IMR-90 (cell line): Measurements from ENCODE around the gene RAB25. TPM values are rescaled to one million over a fixed set of nuclear protein-coding genes. Genes with fewer than 3 reads are reported as not detected.

Experiments used
- ATAC-seq: fragments of 200-7000 bp; cut with Tn5 transposase; 2 replicates; pipeline ENCODE4 v1.9.1; 2020; ENCODE audit warnings: low read depth, mild to moderate bottlenecking, moderate library complexity
- BruUV-seq: library from RNA; stranded (reverse); fragments of 400-500 nt; replicated peaks from 2 replicates; lab custom pipeline; 2021; lab: Mats Ljungman, UMichigan
- CTCF ChIA-PET: fragments of 300-600 bp; formaldehyde crosslinking; extraction: SDS; loops from one replicate; lab custom pipeline; 2021; ENCODE audit warnings: antibody characterized with exemption; lab: Yijun Ruan, JAX
- POLR2A ChIA-PET: fragments of 300-600 bp; sonication (Branson Sonifier 250); formaldehyde crosslinking; loops from one replicate; lab custom pipeline; 2022; ENCODE audit warnings: antibody characterized with exemption; ENCODE audit not compliant: unreplicated experiment; lab: Charles Lee
- DNase-seq: peaks from one replicate; pipeline ENCODE4 v3.0.0; 2013
- H2AFZ ChIP-seq: replicated peaks from 2 replicates; pipeline ENCODE3; 2013; ENCODE audit warnings: low read length, mild to moderate bottlenecking; ENCODE audit not compliant: poor library complexity
- H2AK5ac ChIP-seq: 2 replicates; pipeline ENCODE4 v1.6.1; 2013; ENCODE audit warnings: low read depth, low read length, inconsistent platforms
- H2AK9ac ChIP-seq: replicated peaks from 2 replicates; pipeline ENCODE3; 2013; ENCODE audit warnings: mild to moderate bottlenecking, low read depth, low read length, moderate library complexity; ENCODE audit not compliant: poor library complexity
- H2BK120ac ChIP-seq: 2 replicates; pipeline ENCODE4 v1.6.1; 2013; ENCODE audit warnings: low read depth, low read length, inconsistent platforms
- H2BK15ac ChIP-seq: 3 replicates; pipeline ENCODE4 v1.6.1; 2013; ENCODE audit warnings: low read depth, low read length, inconsistent platforms
- H2BK20ac ChIP-seq: 2 replicates; pipeline ENCODE4 v1.6.1; 2013; ENCODE audit warnings: low read depth, mild to moderate bottlenecking, inconsistent platforms, low read length, moderate library complexity
- H2BK5ac ChIP-seq: 2 replicates; pipeline ENCODE4 v1.6.1; 2013; ENCODE audit warnings: mild to moderate bottlenecking, low read depth, low read length, inconsistent platforms; ENCODE audit not compliant: poor library complexity, severe bottlenecking
- H3K14ac ChIP-seq: replicated peaks from 2 replicates; pipeline ENCODE4 v1.6.1; 2013; ENCODE audit warnings: low read depth, low read length, inconsistent platforms
- H3K18ac ChIP-seq: 2 replicates; pipeline ENCODE4 v1.6.1; 2013; ENCODE audit warnings: low read depth, low read length, control low read depth
- H3K23ac ChIP-seq: 2 replicates; pipeline ENCODE4 v1.6.1; 2013; ENCODE audit warnings: low read depth, low read length, inconsistent platforms
- H3K27ac ChIP-seq: 2 replicates; pipeline ENCODE4 v1.5.1; 2013; ENCODE audit warnings: mild to moderate bottlenecking, control low read depth, low read length; ENCODE audit not compliant: insufficient read depth
- H3K27me3 ChIP-seq: 2 replicates; pipeline ENCODE4 v1.6.1; 2013; ENCODE audit warnings: low read length; ENCODE audit not compliant: control insufficient read depth, insufficient read depth
- H3K36me3 ChIP-seq: 2 replicates; pipeline ENCODE4 v1.6.1; 2013; ENCODE audit warnings: low read length, mixed read lengths; ENCODE audit not compliant: control insufficient read depth, insufficient read depth
- H3K4ac ChIP-seq: 2 replicates; pipeline ENCODE4 v1.6.1; 2013; ENCODE audit warnings: low read depth, low read length, inconsistent platforms
- H3K4me1 ChIP-seq: 2 replicates; pipeline ENCODE4 v1.6.1; 2013; ENCODE audit warnings: low read length, mixed read lengths; ENCODE audit not compliant: control insufficient read depth, insufficient read depth
- H3K4me2 ChIP-seq: 2 replicates; pipeline ENCODE4 v1.6.1; 2013; ENCODE audit warnings: low read depth, mild to moderate bottlenecking, control low read depth, low read length, moderate library complexity
- H3K4me3 ChIP-seq: 2 replicates; pipeline ENCODE4 v1.5.1; 2013; ENCODE audit warnings: low read depth, mild to moderate bottlenecking, control low read depth, low read length, moderate library complexity; ENCODE audit not compliant: insufficient read depth
- H3K56ac ChIP-seq: 2 replicates; pipeline ENCODE4 v1.6.1; 2013; ENCODE audit warnings: low read length, inconsistent platforms; ENCODE audit not compliant: insufficient read depth; ENCODE audit errors: extremely low read depth
- H3K79me1 ChIP-seq, 2 experiments: 2 replicates each; pipeline ENCODE4 v1.6.1; 2013; ENCODE audit warnings: low read length in 2 of 2, inconsistent platforms in 1 of 2, low read depth in 1 of 2
- H3K9ac ChIP-seq: 2 replicates; pipeline ENCODE4 v1.6.1; 2013; ENCODE audit warnings: low read depth, low read length, control low read depth
- H3K9me1 ChIP-seq: 2 replicates; pipeline ENCODE4 v1.6.1; 2013; ENCODE audit warnings: low read length, inconsistent platforms; ENCODE audit not compliant: insufficient read depth
- H3K9me3 ChIP-seq: 2 replicates; pipeline ENCODE4 v1.6.1; 2013; ENCODE audit warnings: low read length; ENCODE audit not compliant: control insufficient read depth, insufficient read depth
- H4K20me1 ChIP-seq: 2 replicates; pipeline ENCODE4 v1.6.1; 2013; ENCODE audit warnings: low read length, inconsistent platforms; ENCODE audit not compliant: insufficient read depth
- H4K5ac ChIP-seq: 2 replicates; pipeline ENCODE4 v1.6.1; 2013; ENCODE audit warnings: mild to moderate bottlenecking, low read depth, low read length, control low read depth
- H4K8ac ChIP-seq, 2 experiments: 2 replicates each; pipeline ENCODE4 v1.6.1; 2013; ENCODE audit warnings: low read depth in 2 of 2, low read length in 2 of 2, control low read depth in 1 of 2, inconsistent platforms in 1 of 2
- H4K91ac ChIP-seq: 2 replicates; pipeline ENCODE4 v1.6.1; 2013; ENCODE audit warnings: low read depth, low read length, inconsistent platforms; ENCODE audit not compliant: insufficient read depth
- BHLHE40 ChIP-seq: fragments of 150-350 bp; IDR thresholded peaks from 2 replicates; pipeline ENCODE4 v1.6.1; 2016; ENCODE audit warnings: mild to moderate bottlenecking, low read depth, low read length
- CEBPB ChIP-seq: IDR thresholded peaks from 2 replicates; pipeline ENCODE4 v1.6.1; 2012; ENCODE audit warnings: low read depth, low read length, improper control_type of control experiment
- MAFK ChIP-seq: IDR thresholded peaks from 2 replicates; pipeline ENCODE4 v1.6.1; 2012; ENCODE audit warnings: low read depth, low read length, improper control_type of control experiment
- MAZ ChIP-seq: IDR thresholded peaks from 2 replicates; pipeline ENCODE4 v1.6.1; 2012; ENCODE audit warnings: low read depth, mild to moderate bottlenecking, low read length, improper control_type of control experiment, moderate library complexity, borderline replicate concordance
- MXI1 ChIP-seq: IDR thresholded peaks from 2 replicates; pipeline ENCODE4 v1.6.1; 2012; ENCODE audit warnings: low read depth, mild to moderate bottlenecking, low read length, moderate library complexity, borderline replicate concordance
- NFE2L2 ChIP-seq: fragments of 150-350 bp; IDR thresholded peaks from 2 replicates; pipeline ENCODE4 v1.6.1; 2016; ENCODE audit warnings: low read depth, mild to moderate bottlenecking, low read length
- POLR2A ChIP-seq: IDR thresholded peaks from 2 replicates; pipeline ENCODE4 v1.6.1; 2012; ENCODE audit warnings: mild to moderate bottlenecking, low read depth, low read length
- RAD21 ChIP-seq: IDR thresholded peaks from 2 replicates; pipeline ENCODE4 v1.6.1; 2012; ENCODE audit warnings: low read length, improper control_type of control experiment
- RCOR1 ChIP-seq: IDR thresholded peaks from 2 replicates; pipeline ENCODE4 v1.6.1; 2012; ENCODE audit warnings: mild to moderate bottlenecking, low read length, improper control_type of control experiment; ENCODE audit not compliant: insufficient replicate concordance
- RFX5 ChIP-seq: IDR thresholded peaks from 2 replicates; pipeline ENCODE4 v1.8.0; 2012; ENCODE audit warnings: low read depth, mild to moderate bottlenecking, low read length, moderate library complexity
- SMC3 ChIP-seq: fragments of 150-350 bp; IDR thresholded peaks from 2 replicates; pipeline ENCODE4 v1.6.1; 2016; ENCODE audit warnings: low read depth, mild to moderate bottlenecking, antibody characterized with exemption, low read length, moderate library complexity
- WGBS, 2 experiments: methylation state at CpG; one replicate each; pipeline versions ENCODE4 v1.1.5 to v1.1.7; 2013; ENCODE audit warnings: missing lambda C conversion rate in 2 of 2; ENCODE audit not compliant: insufficient read length in 1 of 2; ENCODE audit errors: extremely low coverage in 2 of 2; 5-methylcytosine and 5-hydroxymethylcytosine counted together
- dilution Hi-C: fragments of 300-500 bp; cut with HindIII; formaldehyde crosslinking; loops from one replicate; pipeline ENCODE4 v1.14.3; 2018; ENCODE audit warnings: low sequenced_read_pairs; ENCODE audit not compliant: unreplicated experiment
- in situ Hi-C: fragments of 300-500 bp; cut with MboI; formaldehyde crosslinking; loops from 3 replicates; pipeline ENCODE4 v1.14.3; 2019; ENCODE audit warnings: low sequenced_read_pairs, inconsistent platforms, mixed read lengths
- intact Hi-C: fragments of 100-400 bp; cut with micrococcal nuclease; formaldehyde crosslinking; loops from 2 replicates; pipeline ENCODE4 v1.10.0; 2022
- polyA plus RNA-seq, 3 experiments: library from polyadenylated mRNA; depleted of rRNA; stranded (reverse); fragments of >200 nt; gene quantifications; 2 replicates each; pipeline ENCODE4 v1.2.3, GENCODE V29; 2012; ENCODE audit warnings: low replicate concordance in 1 of 3
- total RNA-seq: library from RNA; depleted of rRNA; stranded (reverse); fragments of >200 nt; gene quantifications from 2 replicates; pipeline ENCODE4 v1.2.3, GENCODE V29; 2012
- TF ChIP-seq, protein P1 (sequence below): conservative IDR thresholded peaks from 2 replicates; pipeline ENCODE4 v1.5.1; 2012; ENCODE audit warnings: mild to moderate bottlenecking, low read depth, low read length, improper control_type of control experiment

The RAB25 gene
- total and polyA plus RNA-seq, 2 of the 4 experiments (the other 2 are of a cell fraction): not detected

DNA sequence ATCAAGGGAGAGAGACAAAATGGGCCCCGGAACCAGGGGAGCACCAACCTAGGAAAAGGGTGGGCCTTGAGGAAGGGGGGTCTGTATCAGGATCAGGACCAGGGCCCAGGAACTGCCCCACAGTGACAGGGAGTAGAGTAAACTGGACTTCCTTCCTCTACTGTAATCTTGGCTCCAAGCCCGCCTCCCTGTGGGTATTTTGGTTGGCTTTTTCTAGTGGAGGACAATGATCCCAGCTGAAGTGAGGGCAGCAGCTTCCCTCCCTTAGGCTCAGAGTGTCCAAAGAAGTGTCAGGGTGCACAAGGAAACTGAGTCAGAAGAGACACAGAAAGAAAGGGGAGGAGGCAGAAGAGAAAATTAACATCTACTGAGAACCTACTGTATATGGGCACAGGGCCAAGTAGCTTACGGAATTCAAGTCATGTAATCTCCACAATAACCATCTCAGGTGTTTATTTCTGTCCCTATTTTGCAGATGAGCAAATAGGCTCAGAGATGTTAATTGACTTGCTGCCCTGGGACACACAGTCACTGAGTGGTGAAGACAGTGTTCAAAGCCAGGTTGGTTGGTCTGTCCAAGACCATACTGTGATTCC is 12.2 kb upstream of the RAB25 start:
- no peak overlapping the region for H3K9ac ChIP-seq
- H3K27me3 ChIP-seq: no peaks in the 10 kb centered on the region
- ChIA-PET CTCF (no interaction called here), POLR2A (no interaction called here)
- 0 out of 2 replicates have a peak, but pooled peaks cover 2% of the 10 kb centered on the region for H4K20me1 ChIP-seq
- no peak overlapping the region for H2BK15ac ChIP-seq
- no peak overlapping the region for H2BK120ac ChIP-seq
- H3K79me1 ChIP-seq: peaks cover 23 to 46% of the 10 kb centered on the region in 2 experiments
- H3K27ac ChIP-seq: no peak overlapping the region
- H3K4me3 ChIP-seq: no peak overlapping the region
- H4K91ac ChIP-seq: no peak overlapping the region
- no peak overlapping the region for H2BK5ac ChIP-seq
- intact Hi-C loops (no loop called here), dilution Hi-C loops (no loop called here), in situ Hi-C loops (no loop called here)
- H3K4me2 ChIP-seq: no peak overlapping the region
- H2AK9ac ChIP-seq: no peak overlapping the region
- H2AK5ac ChIP-seq: no peak overlapping the region
- DNase-seq (no peak), ATAC-seq (no peak)
- H3K9me3 ChIP-seq: no peaks in the 10 kb centered on the region
- H4K8ac ChIP-seq: no peak overlapping the region
- no peak overlapping the region for H3K23ac ChIP-seq
- H2AFZ ChIP-seq: no peak overlapping the region
- no peak overlapping the region for H3K4ac ChIP-seq
- no peak overlapping the region for H3K56ac ChIP-seq
- TF ChIP-seq RCOR1: no peak
- TF ChIP-seq BHLHE40: no peak
- no peak for TF ChIP-seq RFX5
- TF ChIP-seq, protein P1, sequence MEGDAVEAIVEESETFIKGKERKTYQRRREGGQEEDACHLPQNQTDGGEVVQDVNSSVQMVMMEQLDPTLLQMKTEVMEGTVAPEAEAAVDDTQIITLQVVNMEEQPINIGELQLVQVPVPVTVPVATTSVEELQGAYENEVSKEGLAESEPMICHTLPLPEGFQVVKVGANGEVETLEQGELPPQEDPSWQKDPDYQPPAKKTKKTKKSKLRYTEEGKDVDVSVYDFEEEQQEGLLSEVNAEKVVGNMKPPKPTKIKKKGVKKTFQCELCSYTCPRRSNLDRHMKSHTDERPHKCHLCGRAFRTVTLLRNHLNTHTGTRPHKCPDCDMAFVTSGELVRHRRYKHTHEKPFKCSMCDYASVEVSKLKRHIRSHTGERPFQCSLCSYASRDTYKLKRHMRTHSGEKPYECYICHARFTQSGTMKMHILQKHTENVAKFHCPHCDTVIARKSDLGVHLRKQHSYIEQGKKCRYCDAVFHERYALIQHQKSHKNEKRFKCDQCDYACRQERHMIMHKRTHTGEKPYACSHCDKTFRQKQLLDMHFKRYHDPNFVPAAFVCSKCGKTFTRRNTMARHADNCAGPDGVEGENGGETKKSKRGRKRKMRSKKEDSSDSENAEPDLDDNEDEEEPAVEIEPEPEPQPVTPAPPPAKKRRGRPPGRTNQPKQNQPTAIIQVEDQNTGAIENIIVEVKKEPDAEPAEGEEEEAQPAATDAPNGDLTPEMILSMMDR: no peak
- no peak for TF ChIP-seq RAD21
- TF ChIP-seq MAZ: no peak
- TF ChIP-seq NFE2L2: no peak
- TF ChIP-seq POLR2A: no peak
- TF ChIP-seq MAFK: no peak
- TF ChIP-seq CEBPB: no peak
- TF ChIP-seq SMC3: no peak
- TF ChIP-seq MXI1: no peak
- H4K5ac ChIP-seq: no peak overlapping the region
- H3K36me3 ChIP-seq: peaks cover 25% of the 10 kb centered on the region
- H3K18ac ChIP-seq: no peak overlapping the region
- H3K14ac ChIP-seq: no peak overlapping the region
- H3K4me1 ChIP-seq: no peaks in the 10 kb centered on the region
- WGBS, 2 experiments: no CpG with 5 or more reads among the region's 3 CpGs
- peaks cover 9% of the 10 kb centered on the region; the same call in 1 of the 2 replicates for H3K9me1 ChIP-seq
- no TSS peak for BruUV-seq
- no peak overlapping the region for H2BK20ac ChIP-seq
